Suppressor macrophage treated with lipopolysaccharide for 4 hours (primary cell): Measurements from ENCODE around the gene C9orf78.

Source experiments
- DNase-seq: peaks from one replicate; pipeline ENCODE4 v3.0.0-alpha.2; 2020

The C9orf78 gene

DNA sequence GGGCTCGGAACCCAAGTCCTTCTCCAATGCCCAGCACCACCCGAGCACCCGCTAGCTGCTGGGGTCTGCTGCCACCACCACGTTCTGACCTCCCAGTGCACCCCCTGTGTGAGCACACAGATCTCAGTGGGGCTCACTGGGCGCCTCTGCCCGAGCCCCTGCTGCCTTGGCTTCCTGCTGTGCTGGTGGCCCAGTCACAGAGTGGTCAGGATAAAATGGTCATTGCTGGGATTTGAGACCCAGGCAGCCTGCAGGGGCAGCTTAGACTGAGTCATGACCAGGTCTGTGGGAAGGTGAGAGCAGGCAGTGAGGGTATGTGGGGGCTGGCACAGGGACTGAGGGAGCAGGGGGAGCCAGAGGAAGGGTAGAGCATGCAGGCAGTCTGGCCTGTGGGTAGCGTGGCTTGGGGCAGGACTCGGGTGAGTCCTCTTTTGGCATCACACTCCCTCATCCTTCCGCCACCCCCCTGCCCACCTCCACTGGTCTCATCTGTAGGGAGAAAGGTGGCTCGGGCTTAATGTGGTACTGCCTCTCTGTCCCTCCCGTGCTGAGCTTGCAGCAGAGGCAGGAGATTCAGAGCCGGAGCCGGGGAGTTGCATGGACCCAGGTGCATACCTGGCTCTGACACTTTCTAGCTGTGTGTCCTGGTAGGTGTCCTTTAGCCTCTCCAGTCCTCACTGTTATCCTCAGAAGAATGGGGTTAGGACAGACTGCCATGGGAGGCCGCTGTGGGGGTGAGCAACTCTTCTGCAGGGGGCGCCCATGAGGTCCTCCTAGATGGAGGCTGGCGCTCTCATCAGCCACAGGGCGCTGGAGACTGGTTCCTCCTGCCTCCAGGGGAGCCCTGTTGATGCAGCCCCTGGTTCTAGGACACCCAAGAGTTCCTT is 32.3 kb upstream of the C9orf78 start:
- no peak for DNase-seq

DNA sequence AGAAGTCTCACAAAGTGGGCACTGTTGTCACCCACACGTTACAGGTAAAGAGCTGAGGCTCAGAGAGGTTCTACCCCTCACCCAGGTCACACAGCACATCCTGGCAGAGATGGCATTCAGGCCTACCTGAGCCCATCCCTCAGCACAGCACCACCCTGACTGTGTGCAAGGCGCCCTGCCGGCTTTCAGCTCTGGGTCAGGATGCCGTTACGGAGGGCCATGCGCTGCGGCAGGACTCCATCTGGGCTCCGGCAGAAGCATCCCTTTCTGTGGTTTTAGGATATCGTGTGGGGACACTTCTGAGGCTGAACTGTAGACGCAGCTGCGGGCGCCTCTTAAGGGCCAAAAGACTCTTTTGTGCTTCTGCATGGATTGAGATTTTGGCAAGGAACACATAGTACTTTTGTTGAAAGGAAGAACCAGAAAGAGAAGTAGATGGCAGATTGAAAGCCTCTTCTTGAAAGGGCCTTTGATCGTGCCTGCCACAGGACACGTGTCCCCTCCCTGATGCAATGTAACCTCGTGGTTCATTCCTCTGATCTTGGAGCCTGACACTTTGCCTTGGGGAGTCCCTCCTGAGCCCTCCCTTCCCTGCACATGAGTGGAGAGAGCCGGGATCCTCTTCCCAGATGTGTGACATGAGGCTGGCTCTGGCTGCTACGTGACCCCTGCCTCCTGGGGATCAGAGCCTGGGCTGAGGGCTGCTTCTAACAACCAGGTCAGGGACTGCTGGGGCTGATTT is 31.5 kb upstream of the C9orf78 start:
- DNase-seq, result peak; percentile 50

DNA sequence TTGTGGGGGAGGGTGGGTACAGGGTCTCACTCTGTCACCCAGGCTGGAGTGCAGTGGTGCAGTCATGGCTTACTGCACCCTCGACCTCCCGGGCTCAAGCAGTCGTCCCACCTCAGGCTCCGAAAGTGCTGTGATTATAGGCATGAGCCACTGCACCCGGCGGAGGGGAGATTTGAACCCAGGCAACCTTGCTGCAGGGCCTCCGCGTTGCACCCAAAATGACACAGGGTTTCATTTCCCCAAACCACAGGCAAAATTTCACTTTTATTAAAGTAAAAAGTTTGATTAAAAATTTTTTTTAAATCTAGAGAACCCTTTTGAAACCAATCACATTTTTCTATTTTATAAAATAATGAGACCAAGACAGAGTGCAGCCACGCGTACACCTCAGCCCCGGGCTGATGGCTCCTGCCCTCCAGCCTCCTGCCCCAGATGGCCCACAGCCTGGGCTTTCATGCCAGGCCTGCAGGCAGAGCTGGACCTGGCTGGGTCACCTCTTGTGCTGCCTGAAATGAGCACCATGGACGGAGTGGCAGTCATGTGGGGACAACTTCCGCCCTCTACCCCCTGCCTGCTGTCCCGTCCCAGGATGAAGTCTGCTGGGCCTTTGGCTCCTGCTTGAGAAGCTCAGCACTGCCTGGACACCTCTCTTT is 30.7 kb upstream of the C9orf78 start:
- DNase-seq, result no peak

DNA sequence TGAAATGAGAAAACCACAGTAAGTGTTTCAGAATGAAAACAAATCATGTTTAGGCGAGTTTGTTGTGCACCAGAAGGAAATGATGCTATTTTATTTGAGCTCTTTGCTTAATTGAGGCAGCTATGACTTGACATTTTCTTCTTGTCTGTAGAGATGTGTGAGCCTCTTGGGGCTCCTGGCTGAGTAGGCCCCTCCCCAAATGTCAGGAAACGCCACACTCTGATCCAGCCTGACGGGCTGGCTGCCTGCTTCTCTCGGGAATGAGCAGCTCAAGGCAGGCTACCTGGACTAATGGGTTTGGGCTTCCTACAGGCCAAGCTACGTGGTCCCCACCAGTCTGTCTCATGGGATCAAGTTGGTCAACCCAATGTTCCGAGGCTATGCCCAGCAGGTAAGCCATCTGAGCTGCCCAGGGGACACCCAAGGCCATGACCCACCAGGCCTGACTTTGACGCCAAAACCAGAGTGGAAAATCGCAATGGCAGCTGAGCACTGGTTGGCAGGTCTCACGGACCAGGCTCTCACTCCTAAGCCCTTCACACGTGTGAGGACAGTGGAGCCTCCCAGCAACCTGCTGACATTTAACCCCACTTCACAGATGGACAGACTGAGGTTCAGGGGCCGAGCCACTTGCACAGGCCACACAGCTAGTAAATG is 30.0 kb upstream of the C9orf78 start:
- no peak for DNase-seq

DNA sequence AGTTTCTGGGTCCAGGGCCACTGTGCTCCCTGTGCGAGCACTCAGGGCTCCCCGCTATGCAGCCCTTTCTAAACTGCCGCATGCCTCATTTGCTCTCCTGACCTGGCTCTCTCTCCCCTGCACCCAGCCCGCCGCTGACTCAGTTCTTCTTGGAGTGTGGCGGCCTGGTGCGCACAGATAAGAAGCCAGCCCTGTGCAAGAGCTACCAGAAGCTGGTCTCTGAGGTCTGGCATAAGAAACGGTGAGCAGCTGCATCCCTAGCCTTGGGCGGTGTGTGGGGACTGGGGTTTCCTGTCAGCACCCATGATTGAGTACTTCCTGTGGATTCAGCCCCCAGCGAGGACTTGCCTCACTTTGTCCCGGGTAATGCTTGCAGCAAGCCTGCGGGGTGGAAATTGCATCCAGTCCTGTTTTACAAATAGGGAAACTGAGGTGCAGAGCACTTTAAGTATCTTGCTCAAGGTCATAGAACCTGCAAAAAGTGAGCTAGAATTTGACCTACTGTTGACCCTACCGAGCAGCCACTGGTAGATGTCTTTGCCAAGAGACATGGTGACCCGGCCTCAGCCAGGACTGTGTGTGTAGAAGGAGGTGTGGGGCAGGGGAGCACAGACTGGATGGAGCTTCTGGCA is 28.1 kb upstream of the C9orf78 start:
- peak; percentile 12 for DNase-seq

DNA sequence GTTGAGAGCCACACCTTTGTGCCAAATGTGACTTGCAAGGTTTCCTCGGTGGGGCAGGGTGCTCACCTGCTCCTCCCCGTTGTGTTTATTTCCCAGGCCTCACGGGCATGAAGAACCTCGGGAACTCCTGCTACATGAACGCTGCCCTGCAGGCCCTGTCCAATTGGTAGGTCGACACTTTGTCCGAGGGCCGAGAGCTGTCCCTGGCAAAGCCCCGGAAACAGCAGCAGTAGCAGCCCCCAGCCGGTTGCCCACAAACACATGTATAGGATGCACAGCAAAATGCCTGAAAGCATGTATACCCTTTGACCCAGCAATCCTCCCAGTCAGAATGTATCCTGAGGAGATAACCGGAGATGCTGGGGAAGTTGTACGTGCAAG is 26.4 kb upstream of the C9orf78 start:
- no peak for DNase-seq

DNA sequence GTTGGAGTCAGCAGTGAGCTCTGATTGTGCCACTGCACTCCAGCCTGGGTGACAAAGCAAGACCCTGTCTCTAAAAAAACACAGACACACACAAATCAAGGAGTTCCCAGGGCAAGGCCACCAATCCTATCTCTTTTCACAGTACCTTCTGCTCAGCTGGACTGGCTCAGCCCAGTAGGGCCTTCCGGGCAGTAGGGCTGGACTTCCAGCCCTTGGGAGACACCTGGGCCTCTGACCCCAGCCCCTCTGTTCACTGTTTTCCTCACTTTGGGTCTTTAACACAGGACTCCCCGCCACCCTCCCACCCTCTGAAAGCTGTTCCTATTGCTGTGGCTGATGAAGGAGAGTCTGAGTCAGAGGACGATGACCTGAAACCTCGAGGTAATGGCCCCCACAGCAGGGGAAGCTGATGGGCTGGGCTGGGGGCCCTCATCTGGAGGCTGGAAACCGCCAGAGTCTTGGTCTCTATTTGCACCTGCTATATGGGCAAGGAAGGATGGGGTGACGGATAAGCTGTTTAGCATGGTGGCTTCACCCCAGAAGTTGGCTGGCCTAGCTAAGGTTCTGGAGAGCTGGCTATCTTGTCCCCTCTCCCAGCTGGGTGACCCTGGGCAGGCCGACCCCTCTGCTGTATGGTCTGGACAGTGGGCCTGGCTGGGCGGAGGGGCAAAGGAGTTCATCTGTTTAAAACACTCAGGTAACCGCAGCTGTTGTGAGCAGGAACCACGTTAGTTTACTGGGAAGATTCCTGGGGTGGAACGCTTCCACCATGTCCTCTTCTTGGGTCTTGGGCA is 25.8 kb upstream of the C9orf78 start:
- no peak for DNase-seq

DNA sequence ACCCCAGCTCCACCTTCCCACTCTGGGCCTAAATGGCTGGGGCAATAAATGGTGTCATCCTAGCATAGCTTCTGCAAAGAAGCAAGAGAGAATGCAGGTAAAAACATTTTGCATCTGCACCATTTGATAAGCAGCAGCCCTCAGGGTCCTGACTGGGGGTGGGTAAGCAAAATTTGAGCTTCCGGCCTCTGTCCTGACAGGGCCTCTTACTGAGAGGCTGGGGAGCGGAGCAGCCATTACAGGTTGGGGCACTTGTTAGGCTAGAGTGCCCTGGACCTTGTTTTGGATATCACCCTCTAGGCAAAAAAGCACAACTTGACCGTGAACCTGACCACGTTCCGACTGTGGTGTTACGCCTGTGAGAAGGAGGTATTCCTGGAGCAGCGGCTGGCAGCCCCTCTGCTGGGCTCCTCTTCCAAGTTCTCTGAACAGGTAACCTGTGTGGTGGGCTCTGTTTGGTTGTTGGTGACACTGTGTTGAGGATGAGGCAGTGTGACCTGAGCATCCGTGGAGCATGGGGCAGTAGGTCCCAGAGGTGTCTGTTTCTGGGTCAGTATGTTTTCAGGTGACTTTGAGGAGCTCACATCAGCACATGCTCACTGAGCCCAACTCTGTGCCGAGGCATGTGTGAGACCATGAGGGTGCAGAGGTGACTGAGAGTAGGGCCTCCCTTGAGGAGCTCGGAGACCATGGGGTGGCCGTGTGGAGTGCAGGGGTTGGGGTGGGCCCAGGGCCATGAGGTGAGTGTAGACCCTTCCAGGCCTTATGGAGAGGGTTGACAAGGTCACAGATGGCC is 23.3 kb upstream of the C9orf78 start:
- DNase-seq, result no peak

DNA sequence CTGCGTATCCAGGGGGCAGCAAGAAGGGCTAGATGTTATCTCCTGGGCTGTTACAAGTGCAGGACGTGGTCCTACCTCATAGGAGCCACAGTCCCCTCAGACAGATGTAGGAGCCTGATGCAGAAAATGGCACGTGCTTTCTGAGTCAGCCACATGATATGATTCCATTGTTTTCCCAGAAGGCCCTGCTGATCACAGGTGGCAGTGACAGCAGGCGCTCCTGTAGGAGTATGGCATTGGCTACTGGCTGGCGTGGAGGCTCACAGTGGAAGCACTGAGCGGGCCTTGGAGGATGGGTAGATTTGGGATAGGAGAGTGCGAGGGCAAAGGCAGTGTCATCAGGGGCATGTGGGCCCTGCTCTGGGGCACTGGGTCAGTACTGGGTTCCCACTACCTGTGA is 22.1 kb upstream of the C9orf78 start:
- no peak for DNase-seq

DNA sequence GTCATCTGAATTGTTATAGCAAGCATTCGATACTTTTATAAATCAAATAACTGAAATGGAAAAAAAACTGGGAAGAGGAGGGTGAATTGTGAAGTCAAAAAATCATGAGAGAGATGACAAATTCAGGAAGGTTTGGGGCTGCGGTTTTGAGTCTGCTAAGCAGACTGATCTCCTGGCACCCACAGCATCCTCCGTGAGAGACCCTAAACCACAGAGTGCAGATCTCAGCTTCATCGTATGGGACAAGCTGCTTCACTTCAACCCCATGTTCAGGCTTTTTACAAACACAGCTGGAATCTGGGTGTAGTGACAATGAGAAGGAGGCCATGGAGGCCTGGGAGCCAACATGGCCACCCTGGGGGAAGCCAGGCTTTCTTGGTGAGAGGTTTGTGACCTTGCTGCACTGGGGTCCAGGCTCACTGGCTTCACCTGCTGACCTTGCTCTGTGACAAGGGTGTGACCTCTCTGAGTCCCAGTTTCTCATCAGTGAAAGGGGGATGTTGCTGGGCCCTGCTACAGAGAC is 19.6 kb upstream of the C9orf78 start:
- no peak for DNase-seq

DNA sequence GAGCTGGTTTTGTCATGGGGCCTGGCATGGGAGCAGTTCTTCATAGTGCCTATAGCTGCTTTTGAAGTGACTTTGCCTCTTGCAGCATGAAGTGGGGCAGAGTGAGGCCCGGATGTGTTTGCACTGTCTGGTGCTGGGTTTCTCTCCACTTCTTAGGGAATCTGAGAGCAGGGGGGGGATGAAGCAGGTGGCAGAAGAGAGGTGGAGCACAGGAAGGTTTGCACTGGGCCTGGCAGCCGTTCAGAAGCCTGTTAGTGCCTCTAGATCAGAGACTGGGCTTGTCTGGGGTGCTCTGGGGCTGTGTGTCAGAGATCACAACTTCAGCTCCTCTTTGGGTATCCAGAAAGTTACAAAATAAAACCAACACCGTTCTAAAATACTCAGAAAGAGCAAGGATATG is 18.5 kb upstream of the C9orf78 start:
- DNase-seq, result no peak

DNA sequence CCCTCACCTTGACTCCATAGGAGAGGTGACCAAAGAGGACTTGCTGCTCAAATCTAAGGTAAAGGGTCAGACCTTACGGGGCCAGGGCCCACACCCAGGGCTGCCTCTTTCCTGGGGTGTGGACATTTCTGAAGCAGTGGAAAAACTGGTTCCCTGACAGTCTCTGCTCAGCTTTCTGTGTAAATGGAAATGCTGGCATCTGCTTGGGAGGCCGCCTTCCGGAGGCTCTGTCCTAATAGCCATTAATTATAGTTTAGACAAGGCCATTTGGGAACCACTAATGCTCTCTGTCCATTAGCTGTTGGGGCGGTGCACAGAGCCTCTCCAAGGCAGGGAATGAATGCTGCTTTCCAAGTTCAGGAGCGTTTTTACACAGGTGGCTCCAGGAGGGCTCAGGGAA is 17.5 kb upstream of the C9orf78 start:
- DNase-seq, result no peak

DNA sequence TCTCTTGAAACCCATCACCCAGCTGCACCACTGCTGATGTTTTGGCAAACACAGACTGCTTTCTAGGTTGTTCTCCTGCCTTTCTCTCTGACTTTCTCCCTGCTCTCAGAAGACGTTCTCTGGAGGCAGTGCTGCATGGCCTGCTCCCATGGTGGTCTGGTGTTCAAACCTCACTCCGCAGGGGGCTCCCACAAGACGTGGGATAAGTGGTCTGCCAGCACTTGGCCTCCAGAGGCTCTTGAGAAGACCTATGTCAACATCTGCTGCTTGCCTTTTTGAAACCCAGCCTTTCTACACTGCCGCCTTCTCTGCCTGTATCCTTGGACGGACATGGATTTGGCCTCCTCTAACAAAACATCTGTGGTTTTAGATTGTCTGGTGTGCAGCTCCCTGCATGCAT is 16.7 kb upstream of the C9orf78 start:
- DNase-seq, result no peak

DNA sequence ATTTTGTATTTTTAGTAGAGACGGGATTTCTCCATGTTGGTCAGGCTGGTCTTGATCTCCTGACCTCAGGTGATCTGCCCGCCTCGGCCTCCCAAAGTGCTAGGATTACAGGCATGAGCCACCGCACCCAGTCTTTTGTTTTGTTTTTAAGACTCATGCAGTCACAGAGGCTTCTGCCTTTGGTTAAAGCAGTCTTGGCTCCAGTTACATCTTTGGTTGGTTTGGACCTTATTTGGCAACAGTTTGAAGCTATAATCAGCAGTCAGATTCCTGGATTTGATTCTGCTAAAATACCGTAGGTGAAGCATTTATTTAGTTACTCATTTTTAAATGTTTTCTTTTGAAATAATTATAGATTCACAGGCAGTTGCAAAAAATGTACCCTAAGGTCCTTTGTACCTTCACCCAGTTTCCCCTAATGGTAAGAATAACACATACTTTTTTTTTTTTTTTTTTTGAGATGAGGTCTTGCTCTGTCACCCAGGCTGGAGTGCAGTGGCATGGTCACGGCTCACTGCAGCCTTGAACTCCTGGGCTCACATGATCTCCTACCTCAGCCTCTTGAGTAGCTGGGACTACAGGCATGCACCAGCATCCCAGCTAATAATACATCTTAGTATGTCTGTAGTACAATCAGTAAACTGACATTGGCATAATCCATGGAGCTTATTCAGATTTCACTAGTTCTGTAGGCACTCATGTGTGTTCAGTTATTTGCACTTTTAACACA is 15.9 kb upstream of the C9orf78 start:
- DNase-seq, result no peak

DNA sequence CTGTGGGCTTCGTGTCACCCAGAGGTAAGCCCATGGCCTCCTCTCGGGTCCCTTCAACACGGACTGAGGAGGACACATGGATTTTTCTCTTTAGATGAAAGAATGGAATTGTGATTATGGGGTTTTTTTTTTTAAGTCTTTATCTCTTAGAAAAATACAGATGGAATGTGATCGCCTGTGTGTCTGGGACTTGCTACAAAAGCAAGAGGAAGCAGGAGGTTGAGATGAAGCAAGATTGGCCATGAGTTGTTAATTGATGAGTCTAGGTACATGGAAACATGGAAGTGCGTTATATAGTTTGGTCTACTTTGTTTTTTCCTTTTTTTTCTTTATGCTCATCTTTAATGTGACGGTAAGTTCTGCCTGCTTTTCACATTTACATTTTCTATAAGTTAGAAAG is 14.8 kb upstream of the C9orf78 start:
- no peak for DNase-seq

DNA sequence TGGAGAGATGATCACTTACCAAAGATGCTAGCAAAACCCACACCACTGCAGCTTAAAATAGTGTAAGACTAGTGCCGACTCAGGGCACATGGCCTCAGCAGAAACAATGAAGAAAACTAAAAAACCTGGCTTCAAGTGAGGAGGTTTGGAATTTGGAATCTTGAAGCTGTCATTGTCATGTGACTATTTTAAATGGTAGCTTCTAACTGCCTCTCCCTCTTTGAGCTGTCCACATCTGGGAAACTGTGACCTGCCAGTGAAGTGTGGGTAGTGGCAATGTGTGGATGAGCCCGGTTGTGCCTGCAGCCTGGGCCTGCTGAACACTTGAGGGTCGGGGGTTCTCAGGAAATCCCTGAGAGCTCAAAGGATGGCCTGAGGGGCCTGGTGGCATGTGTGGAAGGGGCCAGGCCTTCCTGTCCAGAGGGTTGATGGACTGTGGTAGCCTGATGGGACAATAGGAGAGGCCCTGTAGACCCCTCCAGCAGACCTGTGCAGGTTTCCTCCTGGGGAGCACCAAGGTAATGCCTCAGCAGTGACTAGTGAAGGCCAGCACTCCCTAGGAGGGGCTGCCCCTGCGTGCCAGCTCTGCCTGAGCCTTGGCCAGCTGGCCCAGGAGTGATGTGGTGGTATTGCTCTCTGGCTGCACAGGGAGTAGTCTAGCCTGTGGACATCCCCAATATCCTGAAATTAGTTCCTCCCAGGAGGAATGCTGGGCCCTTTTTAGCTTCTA is 13.8 kb upstream of the C9orf78 start:
- DNase-seq, result no peak

DNA sequence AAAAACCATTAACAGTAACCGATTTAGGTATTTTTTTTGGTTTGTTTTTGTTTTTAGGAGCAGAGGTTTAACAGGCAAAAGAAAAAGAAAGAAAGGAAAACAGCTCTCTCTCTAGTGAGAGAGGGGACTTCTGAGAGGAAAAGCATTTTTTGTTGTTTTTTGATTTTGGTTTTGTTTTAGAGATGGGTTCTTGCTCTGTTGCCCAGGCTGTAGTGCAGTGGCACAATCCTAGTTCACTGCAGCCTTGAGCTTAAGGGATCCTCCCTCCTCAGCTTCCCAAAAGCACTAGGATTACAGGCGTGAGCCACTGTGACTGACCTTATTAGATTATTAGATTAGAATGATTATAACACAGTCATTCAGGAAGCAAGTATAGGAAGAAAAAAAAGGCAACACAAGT is 10.3 kb upstream of the C9orf78 start:
- DNase-seq, result no peak

DNA sequence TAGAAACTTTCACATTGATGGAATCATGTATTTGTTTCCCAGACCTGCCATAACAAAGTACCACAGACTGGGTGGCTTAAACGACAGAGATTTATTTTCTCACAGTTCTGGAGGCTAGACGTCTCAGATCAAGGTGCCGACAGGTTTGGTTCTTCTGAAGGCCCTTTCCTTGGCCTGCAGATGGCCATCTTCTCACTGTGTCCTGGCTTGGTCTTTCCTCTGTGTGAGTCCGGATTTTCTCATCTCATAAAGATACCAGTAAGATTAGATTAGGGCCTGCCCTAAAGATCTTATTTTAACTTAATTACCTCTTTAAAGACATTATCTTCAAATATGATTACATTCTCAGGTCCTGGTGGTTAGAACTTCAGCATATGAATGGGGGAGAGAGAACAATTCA is 6.0 kb upstream of the C9orf78 start:
- DNase-seq, result no peak

DNA sequence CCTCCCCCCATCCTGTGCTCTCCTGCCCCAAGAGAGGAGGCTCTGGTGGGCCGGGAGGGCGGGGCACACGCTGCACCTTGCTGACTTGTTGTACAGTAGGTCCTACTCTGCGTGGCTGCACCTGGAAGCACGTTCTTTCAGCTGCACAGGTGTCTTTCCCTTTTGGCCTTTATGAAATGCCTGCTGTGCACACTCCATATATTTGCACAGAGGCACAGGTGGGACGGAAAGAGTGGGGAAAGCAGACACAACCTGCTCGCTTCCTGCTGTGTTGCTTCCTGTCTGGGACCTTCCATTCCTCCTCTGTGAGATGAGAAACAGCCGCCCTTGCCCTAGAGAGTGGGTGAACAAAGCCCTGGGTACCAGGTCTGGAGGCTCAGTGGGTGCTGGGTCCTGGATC is 5.0 kb upstream of the C9orf78 start:
- no peak for DNase-seq
